OCI-LY1 (cell line): ENCODE measurements around the gene KRT40.

Experiments
- CTCF ChIP-seq: fragments of 200-600 bp; sonication (generic), shearing (Covaris generic); IDR thresholded peaks from 2 replicates; pipeline ENCODE4 v1.5.1; 2017; ENCODE audit warnings: mild to moderate bottlenecking, antibody characterized with exemption, low read length, moderate library complexity, mixed read lengths
- EZH2 ChIP-seq: fragments of 200-600 bp; sonication (generic), shearing (Covaris generic); IDR thresholded peaks from 2 replicates; pipeline ENCODE4 v1.8.0; 2017; ENCODE audit warnings: borderline replicate concordance, mixed run types, mild to moderate bottlenecking, antibody characterized with exemption, low read length, moderate library complexity, mixed read lengths

GRCh38 chr17:41024697-41025096 lies 40.6 kb upstream of the KRT40 start:
- TF ChIP-seq CTCF (no peak), EZH2 (no peak)
